Osteocyte (in vitro differentiated cells): ENCODE data around the gene ZRSR2. TPM values are rescaled to one million over a fixed set of nuclear protein-coding genes. Genes with fewer than 3 reads are reported as not detected.
A peak's percentile ranks its signal among the peaks of the same experiment; 100 is the strongest.

Experiments
- DNase-seq: peaks from one replicate; pipeline ENCODE4 v3.0.0; 2021; ENCODE audit warnings: mixed read lengths; ENCODE audit not compliant: unreplicated experiment; ENCODE audit errors: extremely low spot score
- H3K27ac Mint-ChIP-seq: one replicate; pipeline ENCODE4 v1.8.0; 2021; ENCODE audit warnings: mild to moderate bottlenecking, mixed read lengths; ENCODE audit not compliant: unreplicated experiment
- H3K27me3 Mint-ChIP-seq: one replicate; pipeline ENCODE4 v1.8.0; 2021; ENCODE audit warnings: mixed read lengths; ENCODE audit not compliant: unreplicated experiment
- H3K36me3 Mint-ChIP-seq: one replicate; pipeline ENCODE4 v1.8.0; 2021; ENCODE audit warnings: mixed read lengths; ENCODE audit not compliant: unreplicated experiment
- H3K4me1 Mint-ChIP-seq: one replicate; pipeline ENCODE4 v1.8.0; 2021; ENCODE audit warnings: mixed read lengths; ENCODE audit not compliant: unreplicated experiment
- H3K4me3 Mint-ChIP-seq: one replicate; pipeline ENCODE4 v1.8.0; 2021; ENCODE audit warnings: mild to moderate bottlenecking, moderate library complexity, mixed read lengths; ENCODE audit not compliant: unreplicated experiment
- H3K9me3 Mint-ChIP-seq: one replicate; pipeline ENCODE4 v1.8.0; 2021; ENCODE audit warnings: mixed read lengths; ENCODE audit not compliant: unreplicated experiment
- CTCF ChIP-seq: fragments of 200-600 bp; sonication (generic); IDR thresholded peaks from 2 replicates; pipeline ENCODE4 v1.5.0; 2021; ENCODE audit warnings: antibody characterized with exemption, mild to moderate bottlenecking, moderate library complexity
- total RNA-seq: library from RNA; stranded (reverse); gene quantifications from 2 replicates; pipeline ENCODE4 v1.2.1, GENCODE V29; 2021

The ZRSR2 gene
- total RNA-seq, 1 donor from 2014 or later: 16.3 TPM

- H3K36me3 Mint-ChIP-seq: peaks cover 11% of the 10 kb centered on the region
- peak overlapping the region; percentile 95 for H3K27ac Mint-ChIP-seq
- H3K4me3 Mint-ChIP-seq: peak overlapping the region; percentile 94
- H3K9me3 Mint-ChIP-seq: no peaks in the 10 kb centered on the region
- H3K27me3 Mint-ChIP-seq: peaks cover 15% of the 10 kb centered on the region
- H3K4me1 Mint-ChIP-seq: peaks cover 36% of the 10 kb centered on the region
- no peak for DNase-seq
- no peak for TF ChIP-seq CTCF
Observed at GRCh38 chrX:15855568-15856221, 65.4 kb downstream of the ZRSR2 start.

- peaks cover 31% of the 10 kb centered on the region for H3K4me1 Mint-ChIP-seq
- no peaks in the 10 kb centered on the region for H3K9me3 Mint-ChIP-seq
- no peak for TF ChIP-seq CTCF
- peaks cover 15% of the 10 kb centered on the region for H3K27me3 Mint-ChIP-seq
- no peak overlapping the region for H3K4me3 Mint-ChIP-seq
- H3K36me3 Mint-ChIP-seq: peaks cover 6% of the 10 kb centered on the region
- no peak overlapping the region for H3K27ac Mint-ChIP-seq
- DNase-seq: no peak
Observed at GRCh38 chrX:15856222-15856587, 65.9 kb downstream of the ZRSR2 start.

GRCh38 chrX:15856636-15857035, 66.4 kb downstream of the ZRSR2 start:
- no peak for TF ChIP-seq CTCF
- H3K4me1 Mint-ChIP-seq: peaks cover 28% of the 10 kb centered on the region
- H3K9me3 Mint-ChIP-seq: no peaks in the 10 kb centered on the region
- H3K36me3 Mint-ChIP-seq: peaks cover 3% of the 10 kb centered on the region
- H3K27ac Mint-ChIP-seq: no peak overlapping the region
- no peak overlapping the region for H3K4me3 Mint-ChIP-seq
- H3K27me3 Mint-ChIP-seq: peaks cover 19% of the 10 kb centered on the region
- DNase-seq: no peak

GRCh38 chrX:15858051-15858450, 67.8 kb downstream of the ZRSR2 start:
- peaks cover 14% of the 10 kb centered on the region for H3K4me1 Mint-ChIP-seq
- no peak for DNase-seq
- no peaks in the 10 kb centered on the region for H3K9me3 Mint-ChIP-seq
- no peak overlapping the region for H3K4me3 Mint-ChIP-seq
- peaks cover 22% of the 10 kb centered on the region for H3K27me3 Mint-ChIP-seq
- H3K36me3 Mint-ChIP-seq: no peaks in the 10 kb centered on the region
- no peak overlapping the region for H3K27ac Mint-ChIP-seq
- TF ChIP-seq CTCF: no peak

GRCh38 chrX:15860921-15861320, 70.6 kb downstream of the ZRSR2 start:
- no peak overlapping the region for H3K27ac Mint-ChIP-seq
- H3K4me1 Mint-ChIP-seq: peaks cover 3% of the 10 kb centered on the region
- no peak overlapping the region for H3K4me3 Mint-ChIP-seq
- no peaks in the 10 kb centered on the region for H3K9me3 Mint-ChIP-seq
- DNase-seq: no peak
- H3K36me3 Mint-ChIP-seq: no peaks in the 10 kb centered on the region
- H3K27me3 Mint-ChIP-seq: peaks cover 22% of the 10 kb centered on the region
- TF ChIP-seq CTCF: no peak
